Mesendoderm (in vitro differentiated cells): Measurements from ENCODE around the gene KIAA0825.
"Not testable (repeated sequence)": the region's sequence is repeated elsewhere in the genome, so short reads cannot be mapped to it uniquely, and the experiment has no call there.

ENCODE experiments used
- DNase-seq: peaks from one replicate; pipeline ENCODE4 v3.0.0; 2013
- H2AK5ac ChIP-seq: 2 replicates; pipeline ENCODE4 v1.6.1; 2013; ENCODE audit warnings: low read length, inconsistent platforms
- H2BK120ac ChIP-seq: 2 replicates; pipeline ENCODE4 v1.6.1; 2013; ENCODE audit warnings: low read depth, mild to moderate bottlenecking, low read length, moderate library complexity, mixed read lengths
- H2BK15ac ChIP-seq: replicated peaks from 2 replicates; pipeline ENCODE4 v1.6.1; 2013; ENCODE audit warnings: low read depth, mild to moderate bottlenecking, moderate library complexity
- H2BK5ac ChIP-seq: 2 replicates; pipeline ENCODE4 v1.6.1; 2013; ENCODE audit warnings: low read length, inconsistent platforms
- H3K18ac ChIP-seq: 2 replicates; pipeline ENCODE4 v1.6.1; 2013; ENCODE audit warnings: mild to moderate bottlenecking, low read length, mixed read lengths
- H3K23ac ChIP-seq: one replicate; pipeline ENCODE4 v1.6.1; 2013; ENCODE audit warnings: low read length
- H3K27ac ChIP-seq: 2 replicates; pipeline ENCODE4 v1.5.1; 2013; ENCODE audit warnings: low read depth, mild to moderate bottlenecking, inconsistent platforms, low read length, moderate library complexity
- H3K27me3 ChIP-seq: 2 replicates; pipeline ENCODE4 v1.6.1; 2013; ENCODE audit warnings: low read length, control low read depth, mild to moderate bottlenecking, inconsistent platforms; ENCODE audit not compliant: insufficient read depth, poor library complexity
- H3K36me3 ChIP-seq: 2 replicates; pipeline ENCODE4 v1.6.1; 2013; ENCODE audit warnings: low read length, inconsistent platforms; ENCODE audit not compliant: control insufficient read depth, insufficient read depth
- H3K4ac ChIP-seq: one replicate; pipeline ENCODE4 v1.6.1; 2013; ENCODE audit warnings: low read depth, mild to moderate bottlenecking, low read length, moderate library complexity
- H3K4me1 ChIP-seq: 2 replicates; pipeline ENCODE4 v1.6.1; 2013; ENCODE audit warnings: low read depth, low read length, inconsistent platforms; ENCODE audit not compliant: control insufficient read depth
- H3K4me2 ChIP-seq: 2 replicates; pipeline ENCODE4 v1.6.1; 2013; ENCODE audit warnings: low read length
- H3K4me3 ChIP-seq: 2 replicates; pipeline ENCODE4 v1.5.1; 2013; ENCODE audit warnings: mild to moderate bottlenecking, low read length
- H3K56ac ChIP-seq: one replicate; pipeline ENCODE4 v1.6.1; 2013; ENCODE audit warnings: low read length
- H3K79me1 ChIP-seq: 2 replicates; pipeline ENCODE4 v1.6.1; 2013; ENCODE audit warnings: low read length, inconsistent platforms
- H3K79me2 ChIP-seq: 2 replicates; pipeline ENCODE4 v1.6.1; 2013; ENCODE audit warnings: mild to moderate bottlenecking, low read length; ENCODE audit not compliant: control insufficient read depth, insufficient read depth
- H3K9ac ChIP-seq: 2 replicates; pipeline ENCODE4 v1.6.1; 2013; ENCODE audit warnings: low read length, inconsistent platforms
- H4K5ac ChIP-seq: one replicate; pipeline ENCODE4 v1.6.1; 2013; ENCODE audit warnings: low read length
- H4K8ac ChIP-seq: one replicate; pipeline ENCODE4 v1.6.1; 2013; ENCODE audit warnings: low read depth, mild to moderate bottlenecking, control low read depth, low read length, moderate library complexity
- WGBS: extraction: QIAGEN DNeasy Blood & Tissue Kit; methylation state at CpG from one replicate; pipeline ENCODE4 v1.1.7; 2013; ENCODE audit warnings: low lambda C conversion rate, missing lambda C conversion rate; ENCODE audit not compliant: insufficient coverage; ENCODE audit errors: extremely low coverage; 5-methylcytosine and 5-hydroxymethylcytosine counted together

Gene KIAA0825

DNA sequence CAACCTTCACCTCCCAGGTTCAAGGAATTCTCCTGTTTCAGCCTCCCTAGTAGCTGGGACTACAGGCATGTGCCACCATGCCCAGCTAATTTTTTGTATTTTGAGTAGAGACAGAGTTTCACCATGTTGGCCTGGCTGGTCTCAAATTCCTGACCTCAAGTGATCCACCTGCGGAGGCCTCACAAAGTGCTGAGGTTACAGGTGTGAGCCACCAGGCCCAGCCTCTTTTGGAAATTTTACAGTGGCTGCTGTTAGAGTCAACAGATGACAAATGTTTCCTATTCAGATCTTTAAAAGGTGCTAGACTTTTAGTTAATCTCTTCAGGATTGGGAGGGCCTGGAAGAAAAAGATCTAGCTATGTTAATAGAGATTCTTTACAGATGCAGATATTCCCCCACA lies 45.1 kb downstream of the KIAA0825 start:
- not testable (repeated sequence) for H3K4me1 ChIP-seq, H3K18ac ChIP-seq, H3K56ac ChIP-seq, H2BK15ac ChIP-seq, H3K79me1 ChIP-seq, H3K79me2 ChIP-seq, H2BK5ac ChIP-seq, H3K9ac ChIP-seq, H2AK5ac ChIP-seq, H3K4me2 ChIP-seq, H3K4me3 ChIP-seq, H3K4ac ChIP-seq, H4K8ac ChIP-seq, H3K23ac ChIP-seq, H3K27me3 ChIP-seq, H4K5ac ChIP-seq, H3K36me3 ChIP-seq, H2BK120ac ChIP-seq
- peak overlapping the region; percentile 54 for H3K27ac ChIP-seq
- no CpG with 5 or more reads among the region's 1 CpG for WGBS
- peak; percentile 93 for DNase-seq

DNA sequence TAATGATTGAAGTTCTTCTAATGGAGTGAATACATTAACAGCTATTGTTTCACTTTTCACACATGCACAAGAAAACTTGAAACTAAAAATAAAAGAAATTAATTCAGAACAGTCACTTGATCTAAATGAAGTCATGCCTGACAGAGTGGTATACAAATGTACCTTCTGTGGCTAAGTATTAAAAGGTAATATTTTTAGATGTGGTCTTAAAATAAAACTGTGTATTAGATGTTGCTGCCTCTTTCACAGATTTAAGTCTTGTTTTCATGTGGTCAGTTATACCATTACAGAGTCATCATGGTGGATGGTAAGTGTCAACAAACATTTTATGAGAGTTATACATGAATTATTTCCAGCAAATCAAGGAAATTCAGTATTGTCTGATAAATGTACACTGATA lies 47.0 kb downstream of the KIAA0825 start:
- Histone ChIP-seq H3K18ac (no peak overlapping the region), H3K27me3 (no peaks in the 10 kb centered on the region), H3K4ac (no peak overlapping the region), H4K5ac (no peak overlapping the region), H3K79me1 (no peaks in the 10 kb centered on the region), H2AK5ac (no peak overlapping the region), H3K23ac (no peak overlapping the region), H3K36me3 (no peaks in the 10 kb centered on the region), H4K8ac (no peak overlapping the region), H2BK15ac (no peak overlapping the region), H3K4me3 (no peak overlapping the region), H2BK120ac (no peak overlapping the region), H3K9ac (no peak overlapping the region), H2BK5ac (no peak overlapping the region), H3K4me1 (peaks cover 2% of the 10 kb centered on the region), H3K79me2 (no peaks in the 10 kb centered on the region), H3K56ac (no peak overlapping the region), H3K27ac (no peak overlapping the region), H3K4me2 (no peak overlapping the region)
- DNase-seq = no peak

DNA sequence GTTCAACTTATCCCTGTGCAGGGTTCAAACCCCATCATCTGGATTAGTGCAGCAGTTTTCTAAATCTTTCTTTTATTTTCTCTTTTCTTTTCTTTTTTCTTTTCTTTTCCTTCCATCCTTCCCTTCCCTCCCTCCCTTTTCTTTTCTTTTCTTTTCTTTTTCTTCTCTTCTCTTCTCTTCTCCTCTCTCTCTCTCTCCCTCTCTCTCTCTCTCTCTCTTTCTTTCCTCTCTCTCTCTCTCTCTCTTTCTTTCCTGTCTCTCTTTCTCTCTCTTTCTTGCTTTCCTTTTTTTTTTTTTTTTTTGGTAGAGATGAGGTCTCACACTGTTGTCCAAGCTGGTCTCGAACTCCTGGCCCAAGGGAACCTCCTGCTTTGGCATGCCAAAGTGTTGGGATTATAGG lies 53.6 kb downstream of the KIAA0825 start:
- Histone ChIP-seq H3K18ac (no peak overlapping the region), H3K4ac (no peak overlapping the region), H3K79me2 (no peaks in the 10 kb centered on the region), H3K79me1 (no peaks in the 10 kb centered on the region), H3K56ac (no peak overlapping the region), H3K27me3 (no peaks in the 10 kb centered on the region), H2BK15ac (no peak overlapping the region), H3K4me3 (no peak overlapping the region), H3K27ac (no peak overlapping the region), H3K4me1 (no peaks in the 10 kb centered on the region), H3K4me2 (no peak overlapping the region), H4K5ac (no peak overlapping the region), H2BK5ac (no peak overlapping the region), H3K36me3 (no peaks in the 10 kb centered on the region), H2BK120ac (no peak overlapping the region), H2AK5ac (no peak overlapping the region), H4K8ac (no peak overlapping the region), H3K9ac (no peak overlapping the region), H3K23ac (no peak overlapping the region)
- no CpG with 5 or more reads among the region's 1 CpG for WGBS
- no peak for DNase-seq

DNA sequence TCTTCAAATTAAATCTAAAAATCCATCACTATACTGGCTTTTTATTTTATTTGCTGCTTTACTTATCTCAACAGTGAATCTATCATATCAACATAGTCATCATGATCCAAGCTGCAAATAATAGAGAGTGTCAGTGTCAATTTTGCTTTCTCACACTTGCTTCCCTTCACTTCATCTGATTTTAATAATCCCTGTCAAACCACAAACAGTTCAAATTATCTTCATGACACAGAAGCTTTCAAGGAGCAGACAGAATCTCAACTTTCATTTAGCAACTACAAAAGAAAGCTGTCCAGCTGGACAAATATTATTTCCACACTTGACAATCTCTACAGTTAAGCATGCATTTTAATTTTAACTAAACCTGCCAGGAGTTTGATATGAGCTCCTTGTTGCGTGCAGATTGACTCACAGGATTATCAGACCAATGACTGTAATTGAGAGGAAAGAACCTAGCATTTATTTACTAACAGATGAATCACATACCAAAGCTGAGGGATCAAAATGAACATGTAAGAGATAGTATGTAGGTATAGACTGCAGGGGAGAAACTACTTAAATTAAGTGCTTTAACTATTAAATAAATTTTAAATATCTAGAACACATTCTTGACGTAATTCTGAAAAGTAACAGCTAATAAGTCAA lies 56.0 kb downstream of the KIAA0825 start:
- DNase-seq = no peak
- Histone ChIP-seq H3K27me3 (no peaks in the 10 kb centered on the region), H3K27ac (no peak overlapping the region), H3K4me1 (no peaks in the 10 kb centered on the region), H2BK5ac (no peak overlapping the region), H3K79me2 (no peaks in the 10 kb centered on the region), H3K4ac (no peak overlapping the region), H3K4me2 (no peak overlapping the region), H2BK15ac (no peak overlapping the region), H3K4me3 (no peak overlapping the region), H3K79me1 (no peaks in the 10 kb centered on the region), H3K18ac (no peak overlapping the region), H2AK5ac (no peak overlapping the region), H3K9ac (no peak overlapping the region), H3K23ac (no peak overlapping the region), H4K5ac (no peak overlapping the region), H3K36me3 (no peaks in the 10 kb centered on the region), H2BK120ac (no peak overlapping the region), H3K56ac (no peak overlapping the region), H4K8ac (no peak overlapping the region)
- WGBS = no CpG with 5 or more reads among the region's 2 CpGs

DNA sequence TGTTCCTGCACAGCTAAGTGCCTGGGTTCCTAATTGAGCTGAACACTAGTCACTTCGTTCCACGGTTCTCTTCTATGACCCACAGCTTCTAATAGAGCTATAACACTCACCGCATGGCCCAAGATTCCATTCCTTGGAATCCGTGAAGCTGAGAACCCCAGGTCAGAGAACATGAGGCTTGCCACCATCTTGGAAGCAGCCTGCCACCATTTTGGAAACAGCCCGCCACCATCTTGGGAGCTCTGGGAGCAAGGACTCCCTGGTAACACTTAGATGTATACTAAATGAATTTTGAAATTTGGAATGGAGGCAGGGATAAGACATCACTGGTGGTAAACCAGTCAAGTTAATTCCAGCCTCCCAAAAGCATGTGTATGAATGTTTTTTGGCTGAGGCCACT lies 60.4 kb downstream of the KIAA0825 start:
- H3K56ac ChIP-seq = no peak overlapping the region
- DNase-seq = no peak
- no CpG with 5 or more reads among the region's 5 CpGs for WGBS
- H4K5ac ChIP-seq = no peak overlapping the region
- H3K27me3 ChIP-seq = no peaks in the 10 kb centered on the region
- no peak overlapping the region for H2BK120ac ChIP-seq
- H3K9ac ChIP-seq = no peak overlapping the region
- no peak overlapping the region for H2AK5ac ChIP-seq
- H2BK15ac ChIP-seq = no peak overlapping the region
- H3K23ac ChIP-seq = no peak overlapping the region
- H3K4me1 ChIP-seq = no peaks in the 10 kb centered on the region
- H3K4ac ChIP-seq = no peak overlapping the region
- H3K27ac ChIP-seq = no peak overlapping the region
- H4K8ac ChIP-seq = no peak overlapping the region
- no peak overlapping the region for H3K4me3 ChIP-seq
- no peak overlapping the region for H3K4me2 ChIP-seq
- no peaks in the 10 kb centered on the region for H3K36me3 ChIP-seq
- H3K79me1 ChIP-seq = no peaks in the 10 kb centered on the region
- no peak overlapping the region for H3K18ac ChIP-seq
- no peaks in the 10 kb centered on the region for H3K79me2 ChIP-seq
- no peak overlapping the region for H2BK5ac ChIP-seq

DNA sequence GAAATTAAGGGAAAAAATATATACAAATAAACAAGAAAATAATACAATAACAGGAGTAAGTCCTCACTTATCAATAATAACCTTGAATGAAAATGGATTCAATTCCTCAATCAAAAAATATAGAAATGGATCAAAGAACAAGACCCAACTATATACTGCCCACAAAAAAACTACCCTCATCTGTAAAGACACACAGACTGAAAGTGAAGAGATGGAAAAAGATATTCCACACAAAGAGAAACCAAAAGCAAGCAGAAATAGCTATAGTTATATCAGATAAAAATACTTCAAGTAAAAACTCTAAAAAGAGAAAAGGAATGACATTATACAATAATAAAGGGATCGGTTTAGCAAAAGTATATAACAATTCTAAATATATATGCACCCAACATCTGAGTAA lies 66.5 kb downstream of the KIAA0825 start:
- H3K79me2 ChIP-seq = no peaks in the 10 kb centered on the region
- no peaks in the 10 kb centered on the region for H3K36me3 ChIP-seq
- H3K56ac ChIP-seq = no peak overlapping the region
- no peak overlapping the region for H4K5ac ChIP-seq
- H2BK5ac ChIP-seq = no peak overlapping the region
- no peak overlapping the region for H3K23ac ChIP-seq
- H2AK5ac ChIP-seq = no peak overlapping the region
- H3K18ac ChIP-seq = no peak overlapping the region
- H2BK120ac ChIP-seq = no peak overlapping the region
- no peaks in the 10 kb centered on the region for H3K79me1 ChIP-seq
- no peak overlapping the region for H3K4me2 ChIP-seq
- no peaks in the 10 kb centered on the region for H3K27me3 ChIP-seq
- H3K4ac ChIP-seq = no peak overlapping the region
- no peaks in the 10 kb centered on the region for H3K4me1 ChIP-seq
- no peak overlapping the region for H3K9ac ChIP-seq
- no peak overlapping the region for H3K27ac ChIP-seq
- H2BK15ac ChIP-seq = no peak overlapping the region
- DNase-seq = no peak
- H4K8ac ChIP-seq = no peak overlapping the region
- H3K4me3 ChIP-seq = no peak overlapping the region
- no CpG with 5 or more reads among the region's 1 CpG for WGBS
